Measurements from ENCODE around the gene DARS2. TPM values are rescaled to one million over a fixed set of nuclear protein-coding genes. Genes with fewer than 3 reads are reported as not detected.
"Not testable (repeated sequence)": the region's sequence is repeated elsewhere in the genome, so short reads cannot be mapped to it uniquely, and the experiment has no call there.

Gene DARS2
- total RNA-seq, 2 experiments from 2014 or later: 45.6 to 74.8 TPM

DNA sequence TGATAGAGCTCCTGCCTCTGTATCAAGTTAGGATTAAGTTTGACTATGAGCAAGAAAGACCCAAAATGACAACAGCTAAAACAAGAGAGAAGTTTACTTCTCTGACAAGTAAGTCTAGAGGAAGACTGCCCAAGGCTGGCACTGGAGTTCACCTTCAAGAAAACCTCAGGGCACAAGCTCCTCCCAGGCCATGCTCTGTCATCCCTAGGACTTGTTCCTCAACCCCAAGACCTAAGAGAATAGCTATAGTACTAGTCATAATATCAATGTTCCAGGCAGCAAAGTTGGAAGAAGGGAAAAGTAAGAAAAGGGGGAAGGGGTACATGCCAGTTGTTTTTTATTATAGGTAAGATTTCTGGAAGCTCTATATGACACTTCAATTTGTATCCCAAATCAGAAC, 26.4 kb upstream of the DARS2 start:
- peaks cover 91% of the 10 kb centered on the region for H3K36me3 ChIP-seq (ENCODE audit: insufficient read depth, low read length)
- no TSS peak for BruUV-seq (replicated peaks)
- no peak for TF ChIP-seq EZH2phosphoT487 (IDR thresholded peaks at IDR 0.05; ENCODE audit: borderline replicate concordance, low read depth, low read length)
- TF ChIP-seq, protein P1, sequence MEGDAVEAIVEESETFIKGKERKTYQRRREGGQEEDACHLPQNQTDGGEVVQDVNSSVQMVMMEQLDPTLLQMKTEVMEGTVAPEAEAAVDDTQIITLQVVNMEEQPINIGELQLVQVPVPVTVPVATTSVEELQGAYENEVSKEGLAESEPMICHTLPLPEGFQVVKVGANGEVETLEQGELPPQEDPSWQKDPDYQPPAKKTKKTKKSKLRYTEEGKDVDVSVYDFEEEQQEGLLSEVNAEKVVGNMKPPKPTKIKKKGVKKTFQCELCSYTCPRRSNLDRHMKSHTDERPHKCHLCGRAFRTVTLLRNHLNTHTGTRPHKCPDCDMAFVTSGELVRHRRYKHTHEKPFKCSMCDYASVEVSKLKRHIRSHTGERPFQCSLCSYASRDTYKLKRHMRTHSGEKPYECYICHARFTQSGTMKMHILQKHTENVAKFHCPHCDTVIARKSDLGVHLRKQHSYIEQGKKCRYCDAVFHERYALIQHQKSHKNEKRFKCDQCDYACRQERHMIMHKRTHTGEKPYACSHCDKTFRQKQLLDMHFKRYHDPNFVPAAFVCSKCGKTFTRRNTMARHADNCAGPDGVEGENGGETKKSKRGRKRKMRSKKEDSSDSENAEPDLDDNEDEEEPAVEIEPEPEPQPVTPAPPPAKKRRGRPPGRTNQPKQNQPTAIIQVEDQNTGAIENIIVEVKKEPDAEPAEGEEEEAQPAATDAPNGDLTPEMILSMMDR (conservative IDR thresholded peaks at IDR 0.05; ENCODE audit: low read length): no peak
- H4K20me1 ChIP-seq (ENCODE audit: insufficient read depth, low read length): no peaks in the 10 kb centered on the region
- no peaks in the 10 kb centered on the region for H3K79me2 ChIP-seq (ENCODE audit: insufficient read depth, low read depth, low read length)
- H3K4me1 ChIP-seq (ENCODE audit: insufficient read depth, low read length, poor library complexity, severe bottlenecking): no peaks in the 10 kb centered on the region
- no peak overlapping the region for H3K4me2 ChIP-seq (ENCODE audit: low read length)
- H3K4me3 ChIP-seq (ENCODE audit: low read depth, low read length, poor library complexity, severe bottlenecking): no peak overlapping the region
- no peak overlapping the region for H3K27ac ChIP-seq (ENCODE audit: low read depth, low read length, poor library complexity, severe bottlenecking)
- peaks cover 4% of the 10 kb centered on the region; the same call in 1 of the 2 replicates for H3K9me3 ChIP-seq (ENCODE audit: low read length)
- ChIA-PET CTCF (ENCODE audit: unreplicated experiment) (no interaction called here), POLR2A (interaction anchor here (0.6 to 0.9 kb wide), 2 partner anchors 12 to 21 kb away, joined by 3 read pairs; no protein-coding TSS in a partner anchor)
- intact Hi-C loops (cut with micrococcal nuclease; ENCODE audit: unreplicated experiment): no loop called here
- no peak for DNase-seq (ENCODE audit: low spot score)
- H3K9me2 ChIP-seq (ENCODE audit: insufficient read depth, low read length): no peaks in the 10 kb centered on the region
- H2AFZ ChIP-seq (ENCODE audit: low read length): no peak overlapping the region

DNA sequence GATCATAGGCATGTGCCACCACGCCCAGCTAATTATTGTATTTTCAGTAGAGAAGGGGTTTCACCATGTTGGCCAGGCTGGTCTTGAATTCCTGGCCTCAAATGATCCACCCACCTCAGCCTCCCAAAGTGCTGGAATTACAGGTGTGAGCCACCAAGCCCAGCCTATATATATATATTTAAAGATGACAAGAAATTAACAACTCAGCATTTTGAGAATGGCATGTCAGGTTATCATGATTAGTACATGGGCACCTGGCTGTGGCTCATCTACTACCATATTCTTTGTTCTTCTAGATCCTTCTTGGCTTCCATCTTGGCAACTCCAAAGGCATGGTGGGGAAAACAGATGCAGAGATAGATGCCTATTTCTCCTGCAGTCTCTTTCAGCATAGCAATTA, 24.5 kb upstream of the DARS2 start:
- intact Hi-C loops (cut with micrococcal nuclease; ENCODE audit: unreplicated experiment); H3K4me3 ChIP-seq (ENCODE audit: low read depth, low read length, poor library complexity, severe bottlenecking); H3K4me2 ChIP-seq (ENCODE audit: low read length); H3K79me2 ChIP-seq (ENCODE audit: insufficient read depth, low read depth, low read length); H2AFZ ChIP-seq (ENCODE audit: low read length); POLR2A ChIA-PET; CTCF ChIA-PET (ENCODE audit: unreplicated experiment); H3K27ac ChIP-seq (ENCODE audit: low read depth, low read length, poor library complexity, severe bottlenecking); BruUV-seq (replicated peaks); H3K9me3 ChIP-seq (ENCODE audit: low read length); H4K20me1 ChIP-seq (ENCODE audit: insufficient read depth, low read length); H3K9me2 ChIP-seq (ENCODE audit: insufficient read depth, low read length); DNase-seq (ENCODE audit: low spot score); H3K4me1 ChIP-seq (ENCODE audit: insufficient read depth, low read length, poor library complexity, severe bottlenecking): not testable (repeated sequence)
- peaks cover 92% of the 10 kb centered on the region for H3K36me3 ChIP-seq (ENCODE audit: insufficient read depth, low read length)

DNA sequence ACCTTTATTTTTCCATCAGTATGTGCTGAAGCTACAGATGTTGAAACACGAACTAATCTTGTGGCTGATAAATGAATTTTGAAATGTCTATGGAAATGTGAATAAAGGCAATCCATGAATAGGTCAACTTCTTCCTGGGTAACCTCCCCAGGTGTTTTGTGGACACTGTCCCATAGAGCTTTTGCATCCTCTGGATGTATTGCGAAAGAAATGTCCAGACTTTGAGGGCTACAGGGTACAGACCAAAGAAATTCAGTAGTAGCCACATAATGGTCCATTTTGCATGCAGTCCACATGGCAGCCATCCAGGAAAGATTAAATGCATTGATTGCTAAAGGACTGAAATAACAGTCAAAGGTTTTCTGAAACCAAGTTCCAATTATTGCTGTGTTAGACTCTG, 21.5 kb upstream of the DARS2 start:
- no TSS peak for BruUV-seq (replicated peaks)
- CTCF ChIA-PET (ENCODE audit: unreplicated experiment): no interaction called here
- H3K9me2 ChIP-seq (ENCODE audit: insufficient read depth, low read length): no peaks in the 10 kb centered on the region
- no peaks in the 10 kb centered on the region for H4K20me1 ChIP-seq (ENCODE audit: insufficient read depth, low read length)
- H3K36me3 ChIP-seq (ENCODE audit: insufficient read depth, low read length): peaks cover 95% of the 10 kb centered on the region
- intact Hi-C loops (cut with micrococcal nuclease; ENCODE audit: unreplicated experiment): no loop called here
- no peaks in the 10 kb centered on the region for H3K4me1 ChIP-seq (ENCODE audit: insufficient read depth, low read length, poor library complexity, severe bottlenecking)
- H3K4me2 ChIP-seq (ENCODE audit: low read length): no peak overlapping the region
- DNase-seq (ENCODE audit: low spot score): no peak
- H2AFZ ChIP-seq (ENCODE audit: low read length): no peak overlapping the region
- no peak overlapping the region for H3K4me3 ChIP-seq (ENCODE audit: low read depth, low read length, poor library complexity, severe bottlenecking)
- POLR2A ChIA-PET: interaction anchor here (1.2 to 3.2 kb wide), 3 partner anchors 9 to 17 kb away, joined by 5 to 10 read pairs (median 7); no protein-coding TSS in a partner anchor
- H3K79me2 ChIP-seq (ENCODE audit: insufficient read depth, low read depth, low read length): peaks cover 6% of the 10 kb centered on the region; the same call in 1 of the 2 replicates
- no peak overlapping the region for H3K27ac ChIP-seq (ENCODE audit: low read depth, low read length, poor library complexity, severe bottlenecking)
- no peak for TF ChIP-seq EZH2phosphoT487 (IDR thresholded peaks at IDR 0.05; ENCODE audit: borderline replicate concordance, low read depth, low read length)
- TF ChIP-seq, protein P1 (conservative IDR thresholded peaks at IDR 0.05; ENCODE audit: low read length): no peak
- H3K9me3 ChIP-seq (ENCODE audit: low read length): no peaks in the 10 kb centered on the region

DNA sequence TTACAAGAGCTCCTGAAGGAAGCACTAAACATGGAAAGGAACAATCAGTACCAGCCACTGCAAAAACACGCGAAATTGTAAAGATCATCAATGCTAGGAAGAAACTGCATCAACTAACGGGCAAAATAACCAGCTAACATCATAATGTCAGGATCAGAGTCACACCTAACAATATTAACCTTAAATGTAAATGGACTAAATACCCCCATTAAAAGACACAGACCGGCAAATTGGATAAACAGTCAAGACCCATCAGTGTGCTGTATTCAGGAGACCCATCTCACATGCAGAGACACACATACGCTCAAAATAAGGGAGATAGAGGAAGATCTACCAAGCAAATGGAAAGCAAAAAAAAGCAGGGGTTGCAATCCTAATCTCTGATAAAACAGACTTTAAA, 10.8 kb upstream of the DARS2 start:
- intact Hi-C loops (cut with micrococcal nuclease; ENCODE audit: unreplicated experiment); H3K9me2 ChIP-seq (ENCODE audit: insufficient read depth, low read length); H3K4me1 ChIP-seq (ENCODE audit: insufficient read depth, low read length, poor library complexity, severe bottlenecking); H4K20me1 ChIP-seq (ENCODE audit: insufficient read depth, low read length); H3K27ac ChIP-seq (ENCODE audit: low read depth, low read length, poor library complexity, severe bottlenecking); H3K4me3 ChIP-seq (ENCODE audit: low read depth, low read length, poor library complexity, severe bottlenecking); H3K4me2 ChIP-seq (ENCODE audit: low read length); CTCF ChIA-PET (ENCODE audit: unreplicated experiment); DNase-seq (ENCODE audit: low spot score); BruUV-seq (replicated peaks); H2AFZ ChIP-seq (ENCODE audit: low read length); H3K9me3 ChIP-seq (ENCODE audit: low read length): not testable (repeated sequence)
- H3K36me3 ChIP-seq (ENCODE audit: insufficient read depth, low read length): peaks cover 62% of the 10 kb centered on the region
- peaks cover 67% of the 10 kb centered on the region for H3K79me2 ChIP-seq (ENCODE audit: insufficient read depth, low read depth, low read length)
- POLR2A ChIA-PET: interaction anchor here (1.5 kb wide), 1 partner anchor 11 kb away, joined by 7 read pairs; no protein-coding TSS in a partner anchor
